ENCODE results near the gene ASCC3.

The ASCC3 gene

GRCh38 chr6:100574836-100575235, 306.3 kb downstream of the ASCC3 start:
- DNase-seq (ENCODE audit: low read depth), result no peak

DNA sequence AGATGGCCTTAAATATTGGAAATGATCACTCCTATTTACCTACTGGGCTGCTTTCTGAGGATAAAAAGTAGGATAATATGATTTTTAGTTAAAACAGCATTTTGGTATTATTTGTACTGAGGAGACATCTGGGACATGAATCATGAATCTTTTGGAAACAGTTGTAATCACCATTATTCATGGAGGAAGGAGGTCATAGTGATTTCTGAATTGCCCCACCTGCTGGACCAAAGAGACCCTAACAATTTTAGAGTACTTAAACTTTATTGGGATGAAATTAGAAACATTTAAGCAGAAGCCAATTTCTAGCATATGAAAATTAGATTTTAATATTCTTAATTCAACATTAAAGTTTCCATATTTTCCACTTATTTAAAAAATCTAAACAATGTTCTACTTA, 308.0 kb downstream of the ASCC3 start:
- no peak for DNase-seq (ENCODE audit: low read depth)

DNA sequence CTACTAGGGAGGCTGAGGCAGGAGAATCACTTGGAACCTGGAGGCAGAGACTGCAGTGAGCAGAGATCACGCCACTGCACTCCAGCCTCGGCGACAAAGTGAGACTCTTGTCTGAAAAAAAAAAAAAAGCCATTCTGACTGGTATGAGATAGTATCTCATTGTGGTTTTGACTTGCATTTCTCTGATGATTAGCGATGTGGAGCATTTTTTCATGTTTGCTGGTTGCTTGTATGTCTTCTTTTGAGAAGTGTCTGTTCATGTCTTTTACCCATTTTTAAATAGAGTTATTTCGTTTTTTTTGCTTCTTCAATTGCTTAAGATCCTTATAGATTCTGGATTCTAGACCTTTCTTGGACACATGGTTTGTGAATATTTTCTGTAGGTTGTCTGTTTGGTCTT, 312.9 kb downstream of the ASCC3 start:
- no peak for DNase-seq (ENCODE audit: low read depth)

DNA sequence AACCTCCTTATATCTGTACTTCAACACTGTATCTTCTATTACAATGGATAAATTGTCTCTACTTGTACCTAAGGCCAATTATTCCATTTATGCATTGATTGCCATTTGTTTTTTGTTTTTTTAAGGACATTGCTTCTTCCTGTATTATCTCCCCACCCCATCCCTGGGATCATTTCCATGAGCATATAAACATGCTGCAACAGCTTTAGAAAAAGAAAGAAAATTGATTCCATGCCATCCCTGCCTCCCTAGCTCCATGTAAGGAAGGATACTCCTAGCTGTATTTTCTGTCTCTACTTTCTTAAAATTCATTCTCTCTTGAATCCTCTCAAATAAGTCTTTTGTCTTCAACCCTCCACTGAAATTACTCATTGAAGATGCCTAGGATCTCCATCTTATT, 314.6 kb downstream of the ASCC3 start:
- no peak for DNase-seq (ENCODE audit: low read depth)

- DNase-seq (ENCODE audit: low read depth), result no peak
Measured at GRCh38 chr6:100565439-100566104, 315.6 kb downstream of the ASCC3 start.

DNA sequence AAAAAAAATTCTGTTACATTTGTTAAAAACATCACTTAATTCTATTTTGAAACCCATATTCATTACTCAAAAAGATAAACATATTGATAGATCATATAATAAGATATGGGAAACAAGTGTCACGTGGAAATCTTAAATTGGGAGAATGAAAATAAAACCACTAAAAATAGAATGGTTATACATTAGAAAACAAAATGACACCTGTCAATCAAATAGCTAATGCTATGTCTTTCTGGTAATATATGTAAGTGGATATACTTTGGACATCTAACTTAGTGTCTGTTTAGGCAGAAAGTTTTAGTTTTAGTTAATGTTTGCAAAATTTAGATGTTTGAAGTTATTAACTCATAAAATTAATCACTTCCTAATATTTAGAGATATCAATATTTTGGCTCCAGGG, 321.3 kb downstream of the ASCC3 start:
- DNase-seq (ENCODE audit: low read depth), result no peak

DNA sequence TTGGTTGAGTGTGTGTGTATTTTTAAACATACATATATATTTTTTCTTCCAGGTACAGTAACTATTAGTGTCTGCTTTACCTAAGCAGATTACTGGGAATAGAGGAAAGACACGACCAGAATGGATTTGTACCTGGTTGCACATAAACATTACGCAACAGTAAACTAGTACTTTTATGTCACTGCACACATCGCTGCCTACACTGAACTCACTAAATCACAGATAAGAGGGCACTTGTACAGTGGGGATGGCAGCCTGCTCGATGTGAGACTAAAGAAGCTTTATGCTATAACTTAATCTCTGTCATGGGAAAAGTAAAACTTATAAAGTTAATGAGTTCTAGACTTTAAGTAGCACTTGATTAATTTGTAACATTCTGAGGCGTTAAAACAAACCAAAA, 326.9 kb downstream of the ASCC3 start:
- no peak for DNase-seq (ENCODE audit: low read depth)

GRCh38 chr6:100553243-100553642, 327.9 kb downstream of the ASCC3 start:
- DNase-seq (ENCODE audit: low read depth), result no peak

- DNase-seq (ENCODE audit: low read depth), result no peak
Measured at GRCh38 chr6:100549406-100550167, 331.5 kb downstream of the ASCC3 start.

DNA sequence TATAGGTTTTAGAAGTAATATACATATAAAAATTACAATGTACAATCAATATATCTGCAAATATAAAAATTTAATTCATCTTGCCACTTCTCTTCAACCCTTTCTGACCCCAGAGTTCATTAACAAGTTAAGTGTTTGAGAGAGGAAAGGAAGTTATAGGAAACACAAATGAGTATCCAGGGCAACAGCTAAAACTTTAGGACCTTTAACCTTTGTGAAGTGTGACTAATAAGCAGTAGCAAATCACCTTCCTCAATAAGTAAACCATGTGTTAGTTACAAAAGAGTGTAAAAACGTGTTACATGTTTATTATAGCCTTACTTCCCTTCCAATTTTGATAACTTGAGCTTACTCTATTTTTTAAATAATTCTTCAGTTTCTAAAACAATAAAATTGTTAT, 343.0 kb downstream of the ASCC3 start:
- DNase-seq (ENCODE audit: low read depth), result no peak

- DNase-seq (ENCODE audit: low read depth), result no peak
Measured at GRCh38 chr6:100518588-100518987, 362.5 kb downstream of the ASCC3 start.

- no peak for DNase-seq (ENCODE audit: low read depth)
Measured at GRCh38 chr6:100517633-100518032, 363.5 kb downstream of the ASCC3 start.

- DNase-seq (ENCODE audit: low read depth), result no peak
Measured at GRCh38 chr6:100517106-100517505, 364.0 kb downstream of the ASCC3 start.

- no peak for DNase-seq (ENCODE audit: low read depth)
Measured at GRCh38 chr6:100514660-100515059, 366.5 kb downstream of the ASCC3 start.

- no peak for DNase-seq (ENCODE audit: low read depth)
Measured at GRCh38 chr6:100512203-100512862, 368.8 kb downstream of the ASCC3 start.

- no peak for DNase-seq (ENCODE audit: low read depth)
Measured at GRCh38 chr6:100509101-100509500, 372.0 kb downstream of the ASCC3 start.

DNA sequence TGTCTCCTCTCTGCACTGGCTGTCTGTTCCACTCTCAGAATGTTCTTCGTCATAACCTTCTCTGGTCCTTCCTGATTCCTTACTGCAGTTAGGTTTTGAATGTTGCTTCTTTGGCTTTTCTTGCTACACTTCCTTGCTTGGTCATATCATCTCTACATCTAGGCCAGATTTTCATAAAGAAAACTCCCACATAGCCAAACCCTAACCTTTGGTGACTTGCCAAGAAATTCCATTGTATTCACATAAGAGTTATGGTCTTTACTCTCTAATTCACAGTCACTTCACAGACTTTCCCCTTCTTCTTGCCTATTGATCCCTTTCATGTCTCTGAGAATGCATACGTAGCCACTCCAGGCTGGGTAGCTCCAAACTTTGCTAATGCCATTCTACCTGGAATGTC, 374.5 kb downstream of the ASCC3 start:
- no peak for DNase-seq (ENCODE audit: low read depth)

DNA sequence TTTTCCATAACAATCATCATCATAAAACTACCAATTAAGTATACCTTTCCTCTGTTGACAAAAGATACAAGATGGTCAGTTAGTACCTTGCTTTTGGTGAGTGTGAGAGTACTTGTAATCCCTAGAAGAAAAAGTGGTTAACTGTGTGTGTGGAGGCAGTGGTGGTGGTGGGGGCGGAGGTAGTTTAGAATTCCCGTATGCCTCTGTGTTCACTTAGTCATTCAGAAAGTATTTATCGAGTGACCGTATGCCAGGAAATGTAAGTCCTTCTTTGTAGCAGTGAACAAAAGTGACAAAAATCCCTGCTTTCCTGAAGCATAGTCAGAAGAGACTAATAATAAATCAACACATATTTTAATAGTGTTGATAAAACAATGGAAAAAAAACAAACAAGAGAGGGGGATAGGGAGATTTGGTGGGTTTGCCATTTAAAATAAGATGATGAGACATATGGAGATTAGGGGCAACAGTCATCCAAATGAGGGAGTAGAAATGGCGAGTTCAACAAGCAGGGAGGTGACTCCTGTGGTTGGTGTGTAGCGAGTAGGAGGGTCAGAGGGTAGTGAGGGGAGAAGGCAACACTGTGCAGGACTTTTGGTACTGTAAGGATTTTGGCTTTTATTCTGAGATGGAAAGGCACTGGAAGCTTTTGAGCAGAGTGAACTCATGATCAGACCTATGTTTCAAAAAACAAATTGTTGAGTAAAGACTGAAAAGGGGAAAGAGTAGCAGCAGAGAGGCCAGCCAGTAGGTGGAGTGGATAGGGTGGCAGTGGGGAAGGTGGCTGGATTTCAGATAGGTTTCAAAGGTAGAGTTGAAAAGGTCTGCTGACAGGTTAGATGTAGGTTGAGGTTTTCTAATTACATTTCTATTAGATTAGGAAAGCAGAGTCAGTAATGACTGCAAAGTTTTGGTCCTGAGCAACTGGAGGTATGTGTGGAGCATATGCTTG, 376.1 kb downstream of the ASCC3 start:
- no peak for DNase-seq (ENCODE audit: low read depth)

GRCh38 chr6:100503043-100503705, 378.0 kb downstream of the ASCC3 start:
- DNase-seq (ENCODE audit: low read depth), result no peak

GRCh38 chr6:100493206-100493888, 387.8 kb downstream of the ASCC3 start:
- DNase-seq (ENCODE audit: low read depth), result no peak

Measured in stimulated activated CD8-positive, alpha-beta memory T cell treated with anti-CD3 and anti-CD28 coated beads, Interleukin-4, amount 100 ng/mL, for 24 hours (primary cell).